ENCODE measurements around the gene IFI27L1. TPM values are rescaled to one million over a fixed set of nuclear protein-coding genes. Genes with fewer than 3 reads are reported as not detected.
A peak's percentile ranks its signal among the peaks of the same experiment; 100 is the strongest.

IFI27L1 gene
- total RNA-seq, 1 experiment from 2014 or later = 26.0 TPM

- ATAC-seq (no peak), DNase-seq (ENCODE audit: low read depth, low spot score) (no peak)
- Histone ChIP-seq H3K9ac (ENCODE audit: low read length) (no peak overlapping the region), H3K36me3 (ENCODE audit: control insufficient read depth in 1 of 2, insufficient read depth in 2 of 2, low read length in 2 of 2) (no peaks in the 10 kb centered on the region), H3K4me2 (ENCODE audit: low read length) (no peak overlapping the region), H3K4me3 (replicated peaks in 1 of 2; ENCODE audit: low read depth in 1 of 2, low read length in 2 of 2) (no peak overlapping the region), H4K20me1 (ENCODE audit: insufficient read depth) (no peaks in the 10 kb centered on the region), H3K9me2 (ENCODE audit: insufficient read depth) (no peaks in the 10 kb centered on the region), H3K9me3 (ENCODE audit: control insufficient read depth in 1 of 2, insufficient read depth in 1 of 2, low read depth in 1 of 2, low read length in 2 of 2) (no peaks in the 10 kb centered on the region), H3K27ac (ENCODE audit: low read depth, low read length) (no peak overlapping the region), H3K4me1 (ENCODE audit: control insufficient read depth in 1 of 2, insufficient read depth in 2 of 2, low read length in 2 of 2) (peaks cover 3 to 10% of the 10 kb centered on the region in 2 experiments; a peak in 3 of 4 replicates), H3K27me3 (ENCODE audit: insufficient read depth, low read length) (no peaks in the 10 kb centered on the region), H3K79me2 (ENCODE audit: insufficient read depth, low read length) (no peaks in the 10 kb centered on the region), H2AFZ (ENCODE audit: low read depth, low read length, poor library complexity, severe bottlenecking) (peak overlapping the region; percentile 79)
- no peak for TF ChIP-seq JUND (IDR thresholded peaks at IDR 0.05)
- no peak for TF ChIP-seq ZNF274 (IDR thresholded peaks at IDR 0.05; ENCODE audit: low read depth, low read length)
- TF ChIP-seq ZFX (IDR thresholded peaks at IDR 0.05) = no peak
- no peak for TF ChIP-seq ATF3 (IDR thresholded peaks at IDR 0.05)
- no peak for TF ChIP-seq EGR1 (IDR thresholded peaks at IDR 0.05; ENCODE audit: low read depth)
- TF ChIP-seq RAD21 (IDR thresholded peaks at IDR 0.05; ENCODE audit: low read depth) = no peak
- TF ChIP-seq FOSL1 (IDR thresholded peaks at IDR 0.05; ENCODE audit: low read depth) = no peak
- no peak for TF ChIP-seq CBX3 (IDR thresholded peaks at IDR 0.05; ENCODE audit: low read depth)
- TF ChIP-seq EZH2phosphoT487 (IDR thresholded peaks at IDR 0.05; ENCODE audit: borderline replicate concordance) = no peak
- TF ChIP-seq YY1 (IDR thresholded peaks at IDR 0.05; ENCODE audit: extremely low read depth, insufficient replicate concordance, low read depth, low read length) = no peak
- no peak for TF ChIP-seq POLR2A (IDR thresholded peaks at IDR 0.05; ENCODE audit: borderline replicate concordance, extremely low read depth, insufficient read depth, insufficient read length)
- no peak for TF ChIP-seq POLR2AphosphoS5 (IDR thresholded peaks at IDR 0.05; ENCODE audit: low read depth, low read length)
- no peak for TF ChIP-seq ELF1 (IDR thresholded peaks at IDR 0.05; ENCODE audit: borderline replicate concordance, low read depth)
- POLR2A ChIA-PET = no interaction called here
- BruUV-seq (replicated peaks) = no TSS peak
- CTCF ChIA-PET = interaction anchor here (0.7 to 5.9 kb wide), 6 partner anchors 10 to 207 kb away, joined by 3 to 37 read pairs (median 5); no protein-coding TSS in a partner anchor
- RAD21 ChIA-PET (ENCODE audit: low non-redundant PET in 1 of 2, low total read pairs in 2 of 2, uncharacterized antibody in 2 of 2, unreplicated experiment in 2 of 2) = interaction anchor here (1.1 to 1.3 kb wide), 2 partner anchors 11 to 203 kb away, joined by 3 to 5 read pairs; no protein-coding TSS in a partner anchor
- intact Hi-C loops (cut with micrococcal nuclease) = no loop called here
Observed at GRCh38 chr14:94142836-94143235, 61.7 kb downstream of the IFI27L1 start.

All from HCT116 (cell line).